Activated CD4-positive, alpha-beta T cell treated with anti-CD3 and anti-CD28 coated beads, Interleukin-2, amount 10 ng/mL, durations not matched to agents 7 days and 5 days (primary cell): ENCODE results near the gene PIP5KL1. TPM values are rescaled to one million over a fixed set of nuclear protein-coding genes. Genes with fewer than 3 reads are reported as not detected.
A peak's percentile ranks its signal among the peaks of the same experiment; 100 is the strongest.

Source experiments
- CTCF ChIA-PET: fragments of 350-600 bp; sonication (Branson Sonifier 250); formaldehyde crosslinking; loops from one replicate; lab custom pipeline; 2021; ENCODE audit warnings: antibody characterized with exemption; lab: Charles Lee
- POLR2A ChIA-PET: fragments of 350-600 bp; sonication (Branson Sonifier 250); formaldehyde crosslinking; loops from one replicate; lab custom pipeline; 2021; ENCODE audit warnings: antibody characterized with exemption; lab: Charles Lee
- DNase-seq: peaks from one replicate; pipeline ENCODE4 v3.0.0-alpha.2; 2020
- H3K27ac Mint-ChIP-seq: one replicate; pipeline ENCODE4 v1.8.0; 2021; ENCODE audit warnings: mild to moderate bottlenecking, moderate library complexity, mixed read lengths
- H3K27me3 Mint-ChIP-seq: one replicate; pipeline ENCODE4 v1.8.0; 2021; ENCODE audit warnings: mixed read lengths
- H3K36me3 Mint-ChIP-seq: one replicate; pipeline ENCODE4 v1.8.0; 2021; ENCODE audit warnings: low read depth, mixed read lengths
- H3K4me1 Mint-ChIP-seq: one replicate; pipeline ENCODE4 v1.8.0; 2021; ENCODE audit warnings: mixed read lengths
- H3K4me3 Mint-ChIP-seq: one replicate; pipeline ENCODE4 v1.8.0; 2021; ENCODE audit warnings: mild to moderate bottlenecking, moderate library complexity, mixed read lengths
- H3K9me3 Mint-ChIP-seq: one replicate; pipeline ENCODE4 v1.8.0; 2021; ENCODE audit warnings: mixed read lengths
- total RNA-seq, 2 experiments: library from RNA; stranded (reverse); gene quantifications; one replicate each; pipeline ENCODE4 v1.2.3, GENCODE V29; 2021

Gene PIP5KL1
- total RNA-seq, 2 experiments from 2014 or later = 2.5 to 4.1 TPM

DNA sequence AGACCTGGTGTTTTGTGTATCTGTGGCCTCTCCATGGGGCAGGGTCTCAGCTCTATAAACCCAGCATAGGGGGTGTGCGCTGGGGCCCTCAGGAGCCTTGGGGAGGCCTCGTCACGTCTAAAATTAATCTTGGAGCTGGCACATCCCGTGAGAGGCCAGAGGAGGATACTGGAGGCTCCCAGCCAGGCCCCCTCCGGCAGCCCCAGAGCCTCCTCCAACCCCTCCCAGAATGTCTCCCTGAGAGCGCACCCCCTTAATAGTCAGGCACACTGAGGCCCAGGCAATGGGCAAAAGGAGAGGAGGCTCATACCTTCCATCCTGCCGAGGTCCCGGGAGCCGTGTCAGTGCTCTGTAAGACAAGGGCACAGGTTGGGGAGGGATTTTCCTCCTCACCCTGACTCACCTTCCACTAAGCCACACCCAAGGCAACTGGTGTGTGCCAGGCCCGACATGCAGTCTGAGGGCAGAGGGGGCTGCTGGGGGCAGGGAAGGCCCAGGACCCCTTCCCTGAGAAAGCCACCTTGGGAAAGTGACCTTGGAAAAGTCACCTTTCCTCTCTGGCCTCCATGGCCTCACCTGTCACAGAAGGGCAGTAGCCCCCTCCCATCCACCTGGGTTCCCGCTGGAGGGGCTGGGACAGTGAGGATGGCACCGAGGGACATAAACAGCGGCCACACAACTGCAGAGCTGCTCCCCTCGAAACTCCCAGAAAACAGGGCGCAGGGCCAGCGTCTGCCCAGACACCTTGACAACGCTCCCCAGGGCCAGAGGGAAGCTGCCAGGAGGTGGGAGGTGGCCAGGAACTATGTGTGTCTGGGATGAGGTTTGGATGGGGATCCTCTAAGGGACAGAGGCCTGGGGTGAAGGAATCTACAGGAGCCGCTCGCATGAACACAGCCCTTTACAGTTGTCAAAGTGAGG, 56.0 kb downstream of the PIP5KL1 start:
- ChIA-PET POLR2A (no interaction called here), CTCF (interaction anchor here (1.1 to 2.4 kb wide), 2 partner anchors 11 to 139 kb away, joined by 3 to 11 read pairs; partner anchors contain the start of gene TOR2A)
- H3K4me3 Mint-ChIP-seq = no peak overlapping the region
- H3K27ac Mint-ChIP-seq = no peak overlapping the region
- no peaks in the 10 kb centered on the region for H3K36me3 Mint-ChIP-seq
- H3K4me1 Mint-ChIP-seq = peaks cover 3% of the 10 kb centered on the region
- H3K9me3 Mint-ChIP-seq = no peaks in the 10 kb centered on the region
- DNase-seq = no peak
- peaks cover 4% of the 10 kb centered on the region for H3K27me3 Mint-ChIP-seq

DNA sequence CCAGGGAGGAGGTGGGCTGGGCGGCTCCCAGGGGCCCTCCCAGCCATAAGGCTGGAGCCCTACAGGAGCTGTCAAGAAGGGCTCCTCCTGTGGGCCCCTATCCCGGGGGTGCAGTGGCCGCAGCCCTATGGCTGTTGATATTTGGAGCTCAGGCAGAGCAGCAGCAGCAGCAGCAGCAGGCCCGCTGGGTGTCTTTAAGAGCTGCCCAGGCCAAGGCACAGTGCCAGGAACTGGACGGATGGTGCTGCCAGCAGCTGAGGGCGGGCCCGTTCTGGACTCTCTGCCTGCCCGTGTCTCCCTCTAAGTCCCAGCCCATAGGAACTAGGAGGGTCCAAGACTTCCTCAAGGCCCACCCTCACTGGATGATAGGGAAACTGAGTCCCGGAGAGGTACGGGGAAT, 56.7 kb downstream of the PIP5KL1 start:
- Mint-ChIP-seq H3K36me3 (no peaks in the 10 kb centered on the region), H3K9me3 (no peaks in the 10 kb centered on the region), H3K4me3 (no peak overlapping the region), H3K4me1 (peaks cover 3% of the 10 kb centered on the region), H3K27me3 (peaks cover 4% of the 10 kb centered on the region), H3K27ac (no peak overlapping the region)
- ChIA-PET POLR2A (no interaction called here), CTCF (interaction anchor here (1.1 to 2.4 kb wide), 2 partner anchors 11 to 139 kb away, joined by 3 to 11 read pairs; partner anchors contain the start of gene TOR2A)
- DNase-seq = no peak

DNA sequence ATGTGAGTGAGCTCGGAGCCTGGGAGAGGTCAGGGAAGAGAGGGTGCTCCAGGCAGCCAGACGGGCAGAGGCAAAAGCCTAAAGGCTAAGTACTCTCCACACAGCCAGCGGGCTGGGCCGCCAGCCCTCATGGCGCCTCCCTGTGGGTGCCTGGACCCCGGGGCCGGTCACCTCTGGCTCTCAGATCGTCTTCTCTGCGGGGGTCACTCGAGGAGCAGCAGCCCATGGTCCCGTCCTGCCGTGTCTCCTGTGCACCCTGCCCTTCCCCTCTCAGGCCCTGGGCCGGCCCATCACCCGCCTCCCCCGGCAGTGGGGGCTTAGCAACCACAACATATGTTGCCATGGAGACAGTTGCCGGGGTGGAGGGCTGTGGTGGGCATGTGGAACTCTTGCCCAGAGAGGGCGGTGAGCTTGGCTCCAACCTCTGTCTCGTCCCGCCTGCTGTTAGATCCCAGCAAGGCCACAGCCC, 57.3 kb downstream of the PIP5KL1 start:
- ChIA-PET POLR2A (no interaction called here), CTCF (interaction anchor here (1.1 to 2.4 kb wide), 3 partner anchors 10 to 138 kb away, joined by 3 to 11 read pairs (median 6); partner anchors contain the start of gene TOR2A)
- peaks cover 3% of the 10 kb centered on the region for H3K4me1 Mint-ChIP-seq
- no peaks in the 10 kb centered on the region for H3K9me3 Mint-ChIP-seq
- H3K27ac Mint-ChIP-seq = no peak overlapping the region
- peaks cover 4% of the 10 kb centered on the region for H3K27me3 Mint-ChIP-seq
- H3K36me3 Mint-ChIP-seq = no peaks in the 10 kb centered on the region
- no peak for DNase-seq
- no peak overlapping the region for H3K4me3 Mint-ChIP-seq

DNA sequence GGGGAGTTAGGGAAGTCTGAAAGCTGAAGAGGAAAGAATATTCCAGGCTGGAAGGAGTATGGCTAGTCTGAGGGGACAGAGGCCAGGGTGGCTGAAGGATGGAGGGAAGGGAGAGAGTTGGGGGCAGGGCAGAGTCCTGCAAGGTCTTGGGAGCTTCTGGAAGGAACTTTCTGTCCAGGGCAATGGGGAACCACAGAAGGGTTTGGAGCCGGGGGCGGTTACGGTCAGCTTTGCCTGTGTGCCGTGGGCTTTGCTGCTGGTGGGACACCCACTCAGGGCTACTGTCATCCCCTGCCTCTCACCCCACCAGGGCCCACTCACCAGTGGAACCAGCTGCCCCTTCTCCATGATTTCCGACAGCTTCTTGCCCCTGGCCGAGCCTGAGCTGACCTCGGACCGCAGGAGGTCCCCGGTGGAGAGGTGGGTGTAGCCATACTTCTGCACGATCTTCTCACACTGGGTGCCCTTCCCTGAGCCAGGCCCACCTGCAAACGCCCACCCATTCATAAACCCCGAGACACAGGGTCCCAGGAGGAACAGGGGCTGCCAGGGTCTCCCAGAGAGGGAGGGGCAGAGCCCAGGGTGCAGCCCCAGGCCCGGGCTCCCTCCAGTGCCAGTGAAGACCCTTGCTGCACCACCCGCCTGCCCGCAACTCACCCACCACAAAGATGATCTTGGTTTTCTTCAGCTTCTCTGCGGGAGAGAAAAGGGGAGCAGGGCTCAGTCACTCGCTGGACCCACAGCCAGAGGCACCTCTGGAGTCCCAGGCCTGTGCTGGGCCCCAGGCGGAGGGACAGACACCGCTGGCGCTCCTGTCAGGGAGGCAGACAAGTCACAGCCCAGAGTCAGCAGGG, 58.0 kb downstream of the PIP5KL1 start:
- peaks cover 3% of the 10 kb centered on the region for H3K36me3 Mint-ChIP-seq
- no peak overlapping the region for H3K27ac Mint-ChIP-seq
- ChIA-PET CTCF (interaction anchor here (0.7 to 2.4 kb wide), 5 partner anchors 10 to 137 kb away, joined by 3 to 11 read pairs (median 5); partner anchors contain the start of gene TOR2A), POLR2A (no interaction called here)
- H3K4me3 Mint-ChIP-seq = no peak overlapping the region
- peaks cover 3% of the 10 kb centered on the region for H3K4me1 Mint-ChIP-seq
- no peaks in the 10 kb centered on the region for H3K9me3 Mint-ChIP-seq
- DNase-seq = no peak
- peaks cover 2% of the 10 kb centered on the region for H3K27me3 Mint-ChIP-seq

DNA sequence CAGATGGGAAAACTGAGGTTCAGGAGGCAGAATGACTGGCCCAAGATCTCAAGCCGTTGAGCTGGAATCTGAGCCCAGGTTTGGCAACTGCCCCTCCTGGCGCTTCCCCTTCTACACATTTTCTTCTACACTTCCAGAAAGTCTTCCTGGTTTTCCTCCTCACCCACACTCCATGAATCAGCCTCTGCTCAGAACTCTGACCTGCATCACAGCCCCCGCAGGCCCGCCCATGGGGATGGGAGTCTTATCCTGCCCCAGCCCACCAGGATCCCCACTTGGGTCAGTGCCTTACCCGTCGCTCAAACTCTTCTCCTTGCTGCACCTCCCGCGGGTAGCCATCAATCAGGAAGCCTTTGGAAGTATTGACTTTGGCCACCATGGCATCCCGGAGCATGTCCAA, 59.0 kb downstream of the PIP5KL1 start:
- Mint-ChIP-seq H3K4me1 (no peaks in the 10 kb centered on the region), H3K4me3 (no peak overlapping the region), H3K36me3 (peaks cover 9% of the 10 kb centered on the region), H3K27ac (peak overlapping the region; percentile 27), H3K9me3 (no peaks in the 10 kb centered on the region), H3K27me3 (no peaks in the 10 kb centered on the region)
- ChIA-PET CTCF (interaction anchor here (0.7 to 3.0 kb wide), 5 partner anchors 11 to 136 kb away, joined by 3 to 16 read pairs (median 5); partner anchors contain the start of gene TOR2A), POLR2A (no interaction called here)
- no peak for DNase-seq

DNA sequence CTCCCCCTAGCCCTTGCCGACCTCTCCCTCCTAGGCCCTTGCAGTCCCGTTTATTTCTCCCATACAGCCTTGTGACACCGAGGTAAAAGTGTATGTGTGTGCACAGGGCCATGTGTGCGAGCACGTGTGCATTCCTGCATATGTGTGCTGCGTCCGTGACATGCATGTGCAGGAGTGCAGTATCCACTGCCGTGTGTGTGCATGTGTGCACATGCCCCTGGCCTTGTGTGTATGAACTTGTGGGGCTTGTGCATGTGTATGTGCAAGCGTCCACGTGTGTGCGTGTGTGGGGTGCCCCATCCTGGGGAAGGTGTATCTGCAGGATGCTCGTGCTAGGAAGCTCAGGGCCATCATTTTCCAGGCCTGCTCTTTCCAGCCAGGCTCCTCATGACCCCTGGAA, 59.7 kb downstream of the PIP5KL1 start:
- H3K9me3 Mint-ChIP-seq = no peaks in the 10 kb centered on the region
- H3K4me3 Mint-ChIP-seq = no peak overlapping the region
- H3K27ac Mint-ChIP-seq = no peak overlapping the region
- CTCF ChIA-PET = interaction anchor here (0.8 to 3.0 kb wide), 13 partner anchors 10 to 319 kb away, joined by 3 to 19 read pairs (median 5); partner anchors contain the start of genes ST6GALNAC4, ST6GALNAC6 and TOR2A
- no peak for DNase-seq
- H3K36me3 Mint-ChIP-seq = peaks cover 9% of the 10 kb centered on the region
- peaks cover 3% of the 10 kb centered on the region for H3K4me1 Mint-ChIP-seq
- no peaks in the 10 kb centered on the region for H3K27me3 Mint-ChIP-seq
- POLR2A ChIA-PET = no interaction called here

Other genes starting within 250 kb of the PIP5KL1 start
- not detected for gene CFAP157, start 223.8 kb downstream of the PIP5KL1 start, total RNA-seq
- 10 to 100 TPM in 1 of 2 experiments, 1 to 10 TPM in 1; 8.7 to 11.0 TPM for gene PTRH1, start 215.1 kb downstream of the PIP5KL1 start, total RNA-seq
- 1 to 10 TPM; 1.2 to 1.6 TPM for gene TTC16, start 214.7 kb downstream of the PIP5KL1 start, total RNA-seq
- 10 to 100 TPM; 21.7 to 24.0 TPM for gene TOR2A, start 195.5 kb downstream of the PIP5KL1 start, total RNA-seq
- gene SH2D3C, start 152.1 kb downstream of the PIP5KL1 start, total RNA-seq = 10 to 100 TPM; 67.9 to 71.4 TPM
- 100 to 1,000 TPM in 1 of 2 experiments, 10 to 100 TPM in 1; 99.4 to 110 TPM for gene CDK9, start 144.7 kb downstream of the PIP5KL1 start, total RNA-seq
- gene FPGS, start 127.9 kb downstream of the PIP5KL1 start, total RNA-seq = 10 to 100 TPM; 66.7 to 78.1 TPM
- 10 to 100 TPM; 17.2 to 17.3 TPM for gene ENG, start 76.1 kb downstream of the PIP5KL1 start, total RNA-seq
- gene AK1, start 53.1 kb downstream of the PIP5KL1 start, total RNA-seq = 10 to 100 TPM; 53.7 to 62.3 TPM
- gene ST6GALNAC6, start 31.2 kb downstream of the PIP5KL1 start, total RNA-seq = 100 to 1,000 TPM; 100 to 122 TPM
- gene ST6GALNAC4, start 13.7 kb downstream of the PIP5KL1 start, total RNA-seq = 10 to 100 TPM; 16.8 to 22.4 TPM
- gene DPM2, start 7.1 kb upstream of the PIP5KL1 start, total RNA-seq = 10 to 100 TPM; 79.9 to 80.4 TPM
- gene EEIG1, start 50.2 kb upstream of the PIP5KL1 start, total RNA-seq = 100 to 1,000 TPM; 412 to 477 TPM
- gene NAIF1, start 136.5 kb upstream of the PIP5KL1 start, total RNA-seq = 10 to 100 TPM; 13.9 to 14.2 TPM
- 10 to 100 TPM; 14.6 to 18.4 TPM for gene SLC25A25, start 137.5 kb upstream of the PIP5KL1 start, total RNA-seq
- gene PTGES2, start 197.0 kb upstream of the PIP5KL1 start, total RNA-seq = 10 to 100 TPM; 57.2 to 59.9 TPM
- not detected for gene LCN2, start 218.7 kb upstream of the PIP5KL1 start, total RNA-seq
- gene BBLN, start 229.5 kb upstream of the PIP5KL1 start, total RNA-seq = 10 to 100 TPM; 92.5 to 94.2 TPM